ENCODE results near the gene DBH.

Gene DBH

GRCh38 chr9:133635533-133636531 lies at the start of gene DBH:
Gene DBH (plus strand): TSS chr9:133636363. CDS start chr9:133636372, 9 bp downstream.
- no peak for DNase-seq

GRCh38 chr9:133587051-133587450 lies 49.1 kb upstream of the DBH start:
- DNase-seq, result no peak

- DNase-seq, result no peak
Measured at GRCh38 chr9:133587466-133587865, 48.7 kb upstream of the DBH start.

- no peak for DNase-seq
Measured at GRCh38 chr9:133589454-133590227, 46.5 kb upstream of the DBH start.

GRCh38 chr9:133590231-133590855 lies 45.8 kb upstream of the DBH start:
- no peak for DNase-seq

GRCh38 chr9:133591116-133591910 lies 44.9 kb upstream of the DBH start:
- no peak for DNase-seq

- DNase-seq, result no peak
Measured at GRCh38 chr9:133591985-133592384, 44.2 kb upstream of the DBH start.

- DNase-seq, result no peak
Measured at GRCh38 chr9:133592731-133593409, 43.3 kb upstream of the DBH start.

GRCh38 chr9:133593587-133594253 lies 42.4 kb upstream of the DBH start:
- no peak for DNase-seq

- DNase-seq, result no peak
Measured at GRCh38 chr9:133594310-133594709, 41.9 kb upstream of the DBH start.

GRCh38 chr9:133595910-133596309 lies 40.3 kb upstream of the DBH start:
- no peak for DNase-seq

GRCh38 chr9:133597316-133597957 lies 38.7 kb upstream of the DBH start:
- DNase-seq, result no peak

- DNase-seq, result no peak
Measured at GRCh38 chr9:133598978-133599377, 37.2 kb upstream of the DBH start.

GRCh38 chr9:133599470-133600173 lies 36.5 kb upstream of the DBH start:
- DNase-seq, result no peak

GRCh38 chr9:133600739-133601138 lies 35.4 kb upstream of the DBH start:
- no peak for DNase-seq

- DNase-seq, result no peak
Measured at GRCh38 chr9:133601746-133602145, 34.4 kb upstream of the DBH start.

- no peak for DNase-seq
Measured at GRCh38 chr9:133602277-133602676, 33.9 kb upstream of the DBH start.

GRCh38 chr9:133603135-133603927 lies 32.8 kb upstream of the DBH start:
- no peak for DNase-seq

GRCh38 chr9:133604214-133604613 lies 31.9 kb upstream of the DBH start:
- DNase-seq, result no peak

Measured in amniotic stem cell (primary cell).